ENCODE results near the gene LAMA3.

Gene LAMA3

GRCh38 chr18:23945416-23946079, 256.3 kb downstream of the LAMA3 start:
- DNase-seq: no peak

GRCh38 chr18:23949863-23950262, 260.6 kb downstream of the LAMA3 start:
- DNase-seq: no peak

- DNase-seq: no peak
These were observed 261.4 kb downstream of the LAMA3 start for GRCh38 chr18:23950644-23951043.

GRCh38 chr18:23951206-23951605, 262.0 kb downstream of the LAMA3 start:
- DNase-seq: no peak

- DNase-seq: no peak
These were observed 264.7 kb downstream of the LAMA3 start for GRCh38 chr18:23953984-23954383.

- no peak for DNase-seq
These were observed 267.2 kb downstream of the LAMA3 start for GRCh38 chr18:23956483-23956882.

- DNase-seq: no peak
These were observed 268.8 kb downstream of the LAMA3 start for GRCh38 chr18:23958036-23958435.

GRCh38 chr18:23963443-23964165, 274.4 kb downstream of the LAMA3 start:
- no peak for DNase-seq

- peak; percentile 58 for DNase-seq
These were observed 275.3 kb downstream of the LAMA3 start for GRCh38 chr18:23964282-23965238.

GRCh38 chr18:23966909-23967308, 277.7 kb downstream of the LAMA3 start:
- no peak for DNase-seq

- DNase-seq: peak; percentile 29
These were observed 278.3 kb downstream of the LAMA3 start for GRCh38 chr18:23967321-23968089.

- no peak for DNase-seq
These were observed 279.7 kb downstream of the LAMA3 start for GRCh38 chr18:23968638-23969604.

GRCh38 chr18:23969664-23970063, 280.4 kb downstream of the LAMA3 start:
- no peak for DNase-seq

GRCh38 chr18:23970161-23971096, 281.2 kb downstream of the LAMA3 start:
- peak; percentile 54 for DNase-seq

GRCh38 chr18:23971097-23971440, 281.8 kb downstream of the LAMA3 start:
- no peak for DNase-seq

GRCh38 chr18:23971666-23972230, 282.5 kb downstream of the LAMA3 start:
- no peak for DNase-seq

- DNase-seq: peak; percentile 37
These were observed 283.2 kb downstream of the LAMA3 start for GRCh38 chr18:23972453-23972852.

- DNase-seq: no peak
These were observed 287.9 kb downstream of the LAMA3 start for GRCh38 chr18:23977103-23977502.

GRCh38 chr18:23977719-23978483, 288.6 kb downstream of the LAMA3 start:
- no peak for DNase-seq

Data from stimulated activated CD4-positive, alpha-beta T cell treated with anti-CD3 and anti-CD28 coated beads, Interleukin-15, amount 100 ng/mL, for 24 hours (primary cell).